BLaER1 treated with 17β-estradiol and CSF1 and Interleukin-3, amounts not matched to agents 10 nM and 100 nM (cell line): ENCODE data around the gene XPC.

Experiments
- H3K27ac ChIP-seq, 11 experiments: shearing (Covaris generic); formaldehyde crosslinking; 2 replicates each; pipeline ENCODE4 v1.8.1; 2022
- H3K27me3 ChIP-seq, 11 experiments: shearing (Covaris generic); formaldehyde crosslinking; 2 replicates each; pipeline ENCODE4 v1.8.1; 2022
- H3K36me3 ChIP-seq, 11 experiments: shearing (Covaris generic); formaldehyde crosslinking; 2 replicates each; pipeline ENCODE4 v1.8.1; 2022
- H3K4me1 ChIP-seq, 10 experiments: shearing (Covaris generic); formaldehyde crosslinking; 2 replicates each; pipeline ENCODE4 v1.8.1; 2022
- H3K4me2 ChIP-seq, 11 experiments: shearing (Covaris generic); formaldehyde crosslinking; 2 replicates each; pipeline ENCODE4 v1.8.1; 2022
- H3K4me3 ChIP-seq, 10 experiments: shearing (Covaris generic); formaldehyde crosslinking; 2 replicates each; pipeline ENCODE4 v1.8.1; 2022
- H3K9ac ChIP-seq, 11 experiments: shearing (Covaris generic); formaldehyde crosslinking; 2 replicates each; pipeline ENCODE4 v1.8.1; 2022
- H3K9me3 ChIP-seq, 11 experiments: shearing (Covaris generic); formaldehyde crosslinking; replicated peaks in 1 of 11; 2 replicates each; pipeline ENCODE4 v1.8.1; 2022
- H4K20me1 ChIP-seq, 11 experiments: shearing (Covaris generic); formaldehyde crosslinking; 2 replicates each; pipeline ENCODE4 v1.8.1; 2022
- Cebpa-rat ChIP-seq, 11 experiments: shearing (Covaris generic); IDR thresholded peaks; 2 replicates each; pipeline ENCODE4 v1.8.1; 2022

The XPC gene

DNA sequence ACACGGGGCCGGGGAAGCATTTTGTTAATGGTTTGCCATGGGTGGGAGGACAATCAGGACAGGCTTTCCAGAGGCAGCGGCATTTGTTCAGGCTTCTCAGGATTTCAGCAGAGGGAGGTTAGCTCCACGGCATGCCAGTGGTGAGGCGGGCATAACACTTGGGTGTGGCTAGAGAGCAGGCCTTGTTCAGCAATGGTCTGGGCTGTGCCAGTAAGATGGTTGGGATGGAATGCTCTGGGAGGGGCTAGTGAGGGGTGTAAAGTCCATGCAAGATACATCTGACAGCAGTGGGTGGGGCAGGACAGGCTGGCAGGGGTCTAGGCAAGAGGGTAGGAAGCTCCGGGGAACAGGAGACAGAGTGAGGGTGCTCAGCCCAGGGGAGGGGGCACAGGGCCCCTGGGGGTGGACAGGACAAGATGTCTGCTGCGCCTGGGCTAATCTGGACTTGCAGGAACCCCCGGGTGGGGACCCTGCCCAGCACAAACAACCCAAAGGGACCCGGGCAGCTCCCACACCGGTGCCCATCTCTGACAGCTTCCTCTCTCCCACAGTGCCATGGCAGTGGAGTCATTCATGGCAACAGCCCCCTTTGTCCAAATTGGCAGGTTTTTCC lies 45.1 kb downstream of the XPC start:
- H3K27ac ChIP-seq, result no peak overlapping the region
- peaks cover 4 to 82% (median 44%) of the 10 kb centered on the region in 11 experiments; a peak in 19 of 22 replicates for H4K20me1 ChIP-seq
- H3K9ac ChIP-seq, result no peak overlapping the region; a peak in 1 of 22 replicates
- H3K4me2 ChIP-seq, result no peak overlapping the region
- no peaks in the 10 kb centered on the region for H3K27me3 ChIP-seq
- no peak overlapping the region for H3K4me3 ChIP-seq
- peaks cover 0 to 2% (median under 1%) of the 10 kb centered on the region in 10 experiments; a peak in 7 of 20 replicates for H3K4me1 ChIP-seq
- H3K36me3 ChIP-seq, result peaks cover 95 to 100% (median 99%) of the 10 kb centered on the region in 11 experiments
- no peak for TF ChIP-seq Cebpa-rat (IDR thresholded peaks at IDR 0.05)
- H3K9me3 ChIP-seq, result peaks cover 0 to 5% (median 0%) of the 10 kb centered on the region in 11 experiments; a peak in 2 of 22 replicates

DNA sequence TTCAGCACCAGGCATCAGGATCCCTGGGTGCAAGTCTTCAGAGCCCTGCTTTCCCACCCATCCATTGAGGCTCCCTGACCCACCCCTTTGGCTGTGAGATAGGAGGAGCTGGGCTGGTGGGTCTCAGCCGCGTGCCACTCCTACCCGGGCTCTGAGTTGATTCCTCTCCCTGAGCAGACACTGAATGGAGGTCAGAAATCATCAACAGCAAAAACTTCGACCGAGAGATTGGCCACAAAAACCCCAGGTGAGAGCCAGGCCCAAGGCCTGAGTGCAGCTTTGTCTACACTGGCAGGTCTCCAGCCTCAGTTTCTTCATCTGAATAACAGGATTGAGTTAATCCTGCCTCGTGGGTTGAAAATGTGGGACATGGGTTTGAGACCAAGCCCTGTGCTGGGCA lies 45.7 kb downstream of the XPC start:
- Histone ChIP-seq H4K20me1 (peaks cover 10 to 84% (median 50%) of the 10 kb centered on the region in 11 experiments; a peak in 20 of 22 replicates), H3K27ac (no peak overlapping the region), H3K4me2 (no peak overlapping the region), H3K4me1 (peaks cover 0 to 8% (median 6%) of the 10 kb centered on the region in 10 experiments; a peak in 10 of 20 replicates), H3K4me3 (no peak overlapping the region), H3K36me3 (peaks cover 95 to 100% (median 99%) of the 10 kb centered on the region in 11 experiments), H3K9ac (no peak overlapping the region), H3K27me3 (no peaks in the 10 kb centered on the region), H3K9me3 (peaks cover 0 to 5% (median 0%) of the 10 kb centered on the region in 11 experiments; a peak in 2 of 22 replicates)
- TF ChIP-seq Cebpa-rat (IDR thresholded peaks at IDR 0.05), result no peak

DNA sequence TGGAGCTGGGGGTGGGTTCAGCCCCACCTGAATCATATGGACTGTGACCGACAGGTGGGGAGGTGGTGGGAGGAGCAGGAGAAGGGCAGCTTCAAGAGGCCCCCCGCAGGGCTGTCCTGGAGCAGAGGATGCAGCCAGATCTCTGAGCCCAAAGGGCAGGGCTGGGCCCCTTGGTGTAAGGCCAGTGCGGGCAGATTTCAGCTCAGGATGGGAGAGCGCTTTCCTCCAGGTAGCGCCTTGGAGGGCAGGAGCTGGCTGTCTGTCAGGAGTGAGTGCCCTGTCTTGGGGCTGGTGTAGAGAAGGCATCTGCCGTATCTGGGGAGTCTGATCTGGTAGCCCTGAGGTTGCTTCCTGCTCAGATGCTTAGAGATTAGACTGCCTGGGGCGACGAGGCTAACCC lies 46.3 kb downstream of the XPC start:
- Histone ChIP-seq H3K27ac (no peak overlapping the region), H3K9ac (peak overlapping the region in 1 of 11 experiments; percentile 29; a peak in 1 of 22 replicates), H3K4me3 (no peak overlapping the region), H4K20me1 (peaks cover 16 to 84% (median 56%) of the 10 kb centered on the region in 11 experiments; a peak in 21 of 22 replicates), H3K9me3 (peaks cover 0 to 5% (median 0%) of the 10 kb centered on the region in 11 experiments; a peak in 2 of 22 replicates), H3K36me3 (peaks cover 97 to 100% (median 99%) of the 10 kb centered on the region in 11 experiments), H3K4me1 (peaks cover 0 to 14% (median 12%) of the 10 kb centered on the region in 10 experiments; a peak in 14 of 20 replicates), H3K27me3 (no peaks in the 10 kb centered on the region), H3K4me2 (no peak overlapping the region)
- TF ChIP-seq Cebpa-rat (IDR thresholded peaks at IDR 0.05), result no peak

DNA sequence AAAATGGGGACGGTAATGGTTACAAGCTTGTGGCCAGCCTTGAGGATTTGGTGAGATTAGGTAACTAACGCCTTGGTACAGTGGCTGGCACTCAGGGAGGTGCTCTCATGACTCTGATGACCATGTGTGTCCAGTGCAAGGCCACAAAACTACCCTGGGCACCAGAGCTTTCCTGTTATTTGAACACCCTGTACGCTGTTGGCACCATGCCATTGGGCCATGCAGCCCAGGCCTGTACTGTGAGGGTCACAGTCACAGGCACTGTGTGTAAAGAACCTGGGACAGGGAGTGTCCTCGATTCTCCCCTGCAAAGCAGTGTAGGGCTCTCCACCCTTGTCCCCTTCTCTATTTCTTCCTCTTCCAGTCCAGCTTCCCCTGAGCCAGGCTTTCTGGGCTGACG lies 47.3 kb downstream of the XPC start:
- no peak overlapping the region for H3K4me3 ChIP-seq
- H3K4me1 ChIP-seq, result peaks cover 8 to 23% (median 22%) of the 10 kb centered on the region in 10 experiments
- H4K20me1 ChIP-seq, result peaks cover 24 to 92% (median 66%) of the 10 kb centered on the region in 11 experiments; a peak in 21 of 22 replicates
- no peak overlapping the region for H3K27ac ChIP-seq
- no peaks in the 10 kb centered on the region for H3K27me3 ChIP-seq
- 0 out of 22 replicates have a peak overlapping the region, but pooled peaks of 1 of the 11 experiments have one; percentile 26 for H3K9ac ChIP-seq
- peaks cover 0 to 5% (median 0%) of the 10 kb centered on the region in 11 experiments; a peak in 2 of 22 replicates for H3K9me3 ChIP-seq
- no peak for TF ChIP-seq Cebpa-rat (IDR thresholded peaks at IDR 0.05)
- peaks cover 90 to 100% (median 93%) of the 10 kb centered on the region in 11 experiments for H3K36me3 ChIP-seq
- no peak overlapping the region for H3K4me2 ChIP-seq

GRCh38 chr3:14130707-14131106 lies 47.7 kb downstream of the XPC start:
- Histone ChIP-seq H3K27ac (no peak overlapping the region), H3K36me3 (peaks cover 85 to 97% (median 89%) of the 10 kb centered on the region in 11 experiments), H3K4me3 (no peak overlapping the region), H4K20me1 (peaks cover 29 to 95% (median 70%) of the 10 kb centered on the region in 11 experiments; a peak in 21 of 22 replicates), H3K4me2 (no peak overlapping the region), H3K27me3 (no peaks in the 10 kb centered on the region), H3K4me1 (peaks cover 12 to 28% (median 26%) of the 10 kb centered on the region in 10 experiments), H3K9me3 (peaks cover 0 to 5% (median 0%) of the 10 kb centered on the region in 11 experiments; a peak in 2 of 22 replicates), H3K9ac (no peak overlapping the region)
- TF ChIP-seq Cebpa-rat (IDR thresholded peaks at IDR 0.05), result no peak

GRCh38 chr3:14130230-14130629 lies 48.2 kb downstream of the XPC start:
- peaks cover 13 to 28% (median 26%) of the 10 kb centered on the region in 10 experiments for H3K4me1 ChIP-seq
- no peak overlapping the region for H3K4me2 ChIP-seq
- H3K9ac ChIP-seq, result no peak overlapping the region; a peak in 1 of 22 replicates
- no peak for TF ChIP-seq Cebpa-rat (IDR thresholded peaks at IDR 0.05)
- peaks cover 80 to 92% (median 84%) of the 10 kb centered on the region in 11 experiments for H3K36me3 ChIP-seq
- no peak overlapping the region for H3K4me3 ChIP-seq
- no peak overlapping the region for H3K27ac ChIP-seq
- H3K9me3 ChIP-seq, result peaks cover 0 to 5% (median 0%) of the 10 kb centered on the region in 11 experiments; a peak in 2 of 22 replicates
- H4K20me1 ChIP-seq, result peaks cover 29 to 94% (median 74%) of the 10 kb centered on the region in 11 experiments; a peak in 21 of 22 replicates
- no peaks in the 10 kb centered on the region for H3K27me3 ChIP-seq

DNA sequence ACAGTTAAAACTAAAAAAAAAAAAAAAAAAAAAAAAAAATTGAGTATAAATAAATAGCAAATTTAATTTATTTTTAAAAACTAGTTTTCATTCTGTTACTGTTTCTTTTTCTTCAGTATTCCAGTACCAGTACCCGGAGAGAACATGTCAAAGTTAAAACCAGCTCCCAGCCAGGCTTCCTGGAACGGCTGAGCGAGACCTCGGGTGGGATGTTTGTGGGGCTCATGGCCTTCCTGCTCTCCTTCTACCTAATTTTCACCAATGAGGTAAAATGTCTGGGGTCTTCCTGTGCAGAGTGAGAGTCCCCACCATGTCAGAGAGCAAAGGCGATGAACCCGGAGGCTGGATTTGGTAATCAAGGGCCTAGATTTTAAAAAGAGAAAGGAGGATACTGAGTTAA lies 49.1 kb downstream of the XPC start:
- no peak for TF ChIP-seq Cebpa-rat (IDR thresholded peaks at IDR 0.05)
- H3K4me1 ChIP-seq, result peaks cover 13 to 28% (median 26%) of the 10 kb centered on the region in 10 experiments
- no peak overlapping the region for H3K4me3 ChIP-seq
- peaks cover 29 to 85% (median 69%) of the 10 kb centered on the region in 11 experiments; a peak in 21 of 22 replicates for H4K20me1 ChIP-seq
- H3K27me3 ChIP-seq, result no peaks in the 10 kb centered on the region
- peaks cover 0 to 5% (median 0%) of the 10 kb centered on the region in 11 experiments; a peak in 2 of 22 replicates for H3K9me3 ChIP-seq
- H3K27ac ChIP-seq, result no peak overlapping the region
- no peak overlapping the region for H3K9ac ChIP-seq
- H3K36me3 ChIP-seq, result peaks cover 71 to 83% (median 75%) of the 10 kb centered on the region in 11 experiments
- no peak overlapping the region for H3K4me2 ChIP-seq

- peaks cover 65 to 77% (median 69%) of the 10 kb centered on the region in 11 experiments for H3K36me3 ChIP-seq
- no peak for TF ChIP-seq Cebpa-rat (IDR thresholded peaks at IDR 0.05)
Observed at GRCh38 chr3:14128724-14129123, 49.7 kb downstream of the XPC start.

More at GRCh38 chr3:14128724-14129123, 49.7 kb downstream of the XPC start:
- Histone ChIP-seq H3K9ac (no peak overlapping the region), H3K27me3 (no peaks in the 10 kb centered on the region), H3K9me3 (peaks cover 0 to 5% (median 0%) of the 10 kb centered on the region in 11 experiments; a peak in 2 of 22 replicates), H3K4me1 (peaks cover 16 to 30% (median 27%) of the 10 kb centered on the region in 10 experiments), H3K27ac (no peak overlapping the region), H4K20me1 (peaks cover 29 to 80% (median 66%) of the 10 kb centered on the region in 11 experiments; a peak in 21 of 22 replicates), H3K4me3 (no peak overlapping the region), H3K4me2 (no peak overlapping the region)
